ENCODE measurements around the gene DCAKD.

Gene DCAKD

GRCh38 chr17:45051060-45051719 lies at the start of gene DCAKD:
DCAKD (minus strand) TSS chr17:45051632; CDS start chr17:45034885, 16,747 bp downstream.
- peak; percentile 93 for DNase-seq

- DNase-seq, result peak; percentile 82
Measured at GRCh38 chr17:45098869-45099616, 47.6 kb upstream of the DCAKD start.

GRCh38 chr17:45098081-45098868 lies 46.8 kb upstream of the DCAKD start:
- DNase-seq, result no peak

GRCh38 chr17:45096926-45097325 lies 45.5 kb upstream of the DCAKD start:
- no peak for DNase-seq

- peak; percentile 32 for DNase-seq
Measured at GRCh38 chr17:45096141-45096540, 44.7 kb upstream of the DCAKD start.

GRCh38 chr17:45093444-45094110 lies 42.1 kb upstream of the DCAKD start:
- DNase-seq, result no peak

- peak; percentile 97 for DNase-seq
Measured at GRCh38 chr17:45092911-45093430, 41.5 kb upstream of the DCAKD start.

GRCh38 chr17:45091778-45092425 lies 40.5 kb upstream of the DCAKD start:
- DNase-seq, result no peak

GRCh38 chr17:45090711-45091110 lies 39.3 kb upstream of the DCAKD start:
- no peak for DNase-seq

GRCh38 chr17:45088741-45089140 lies 37.3 kb upstream of the DCAKD start:
- DNase-seq, result no peak

- no peak for DNase-seq
Measured at GRCh38 chr17:45087978-45088377, 36.5 kb upstream of the DCAKD start.

GRCh38 chr17:45087504-45087975 lies 36.1 kb upstream of the DCAKD start:
- no peak for DNase-seq

- DNase-seq, result peak; percentile 40
Measured at GRCh38 chr17:45086865-45087503, 35.6 kb upstream of the DCAKD start.

- no peak for DNase-seq
Measured at GRCh38 chr17:45086391-45086790, 35.0 kb upstream of the DCAKD start.

- no peak for DNase-seq
Measured at GRCh38 chr17:45081047-45081703, 29.7 kb upstream of the DCAKD start.

- DNase-seq, result no peak
Measured at GRCh38 chr17:45077643-45078042, 26.2 kb upstream of the DCAKD start.

- no peak for DNase-seq
Measured at GRCh38 chr17:45073414-45074070, 22.1 kb upstream of the DCAKD start.

- no peak for DNase-seq
Measured at GRCh38 chr17:45070809-45071208, 19.4 kb upstream of the DCAKD start.

GRCh38 chr17:45070001-45070400 lies 18.6 kb upstream of the DCAKD start:
- DNase-seq, result no peak

- DNase-seq, result no peak
Measured at GRCh38 chr17:45067637-45068036, 16.2 kb upstream of the DCAKD start.

Measured in midbrain (tissue), 1 donor.